HG02759 (cell line): ENCODE data around the gene DNAH1.

Experiments used
- ATAC-seq: cut with Tn5 transposase; IDR thresholded peaks from one replicate; pipeline ENCODE4 v1.9.1; 2021; ENCODE audit warnings: mild to moderate bottlenecking, moderate library complexity; ENCODE audit not compliant: unreplicated experiment

Gene DNAH1

GRCh38 chr3:52443268-52443610 is 127.1 kb downstream of the DNAH1 start:
- ATAC-seq: no peak

DNA sequence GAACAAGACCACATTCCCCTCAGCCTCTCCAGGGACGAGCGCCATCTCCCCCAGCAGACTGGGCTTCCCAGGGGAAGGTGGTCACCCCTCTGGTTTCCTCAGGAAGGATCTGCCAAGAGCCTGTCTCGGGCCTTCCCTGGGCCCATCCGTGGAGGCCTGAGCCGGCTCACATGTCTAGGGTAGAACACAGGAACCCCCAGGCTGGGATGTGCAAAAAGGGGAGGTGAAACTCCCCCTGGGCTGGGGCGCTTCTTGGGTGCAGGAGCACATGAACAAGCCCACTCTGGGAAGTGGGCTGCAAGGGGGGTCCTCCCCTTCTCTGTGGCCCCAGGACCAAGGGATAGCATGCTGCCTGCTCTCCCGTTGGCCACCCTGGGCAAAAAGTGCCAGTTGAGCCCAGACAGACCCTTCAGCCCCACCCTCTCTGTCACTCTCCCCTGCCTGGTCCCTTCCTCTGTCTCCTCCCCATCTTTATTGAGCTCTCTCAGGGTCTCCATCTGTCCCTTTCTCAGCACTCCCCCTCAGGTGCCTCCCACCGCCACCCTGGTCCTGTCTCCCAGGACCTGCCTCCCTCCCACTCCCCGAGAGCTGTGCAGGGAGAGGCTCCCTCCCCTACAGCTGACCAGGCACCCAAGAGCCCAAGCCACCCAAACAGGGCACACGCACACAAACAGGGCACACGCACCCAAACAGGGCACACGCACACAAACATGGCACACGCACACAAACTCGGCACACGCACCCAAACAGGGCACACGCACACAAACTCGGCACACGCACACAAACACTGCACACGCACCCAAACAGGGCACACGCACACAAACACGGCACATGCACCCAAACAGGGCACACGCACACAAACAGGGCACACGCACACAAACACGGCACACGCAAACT is 127.9 kb downstream of the DNAH1 start:
- no peak for ATAC-seq

DNA sequence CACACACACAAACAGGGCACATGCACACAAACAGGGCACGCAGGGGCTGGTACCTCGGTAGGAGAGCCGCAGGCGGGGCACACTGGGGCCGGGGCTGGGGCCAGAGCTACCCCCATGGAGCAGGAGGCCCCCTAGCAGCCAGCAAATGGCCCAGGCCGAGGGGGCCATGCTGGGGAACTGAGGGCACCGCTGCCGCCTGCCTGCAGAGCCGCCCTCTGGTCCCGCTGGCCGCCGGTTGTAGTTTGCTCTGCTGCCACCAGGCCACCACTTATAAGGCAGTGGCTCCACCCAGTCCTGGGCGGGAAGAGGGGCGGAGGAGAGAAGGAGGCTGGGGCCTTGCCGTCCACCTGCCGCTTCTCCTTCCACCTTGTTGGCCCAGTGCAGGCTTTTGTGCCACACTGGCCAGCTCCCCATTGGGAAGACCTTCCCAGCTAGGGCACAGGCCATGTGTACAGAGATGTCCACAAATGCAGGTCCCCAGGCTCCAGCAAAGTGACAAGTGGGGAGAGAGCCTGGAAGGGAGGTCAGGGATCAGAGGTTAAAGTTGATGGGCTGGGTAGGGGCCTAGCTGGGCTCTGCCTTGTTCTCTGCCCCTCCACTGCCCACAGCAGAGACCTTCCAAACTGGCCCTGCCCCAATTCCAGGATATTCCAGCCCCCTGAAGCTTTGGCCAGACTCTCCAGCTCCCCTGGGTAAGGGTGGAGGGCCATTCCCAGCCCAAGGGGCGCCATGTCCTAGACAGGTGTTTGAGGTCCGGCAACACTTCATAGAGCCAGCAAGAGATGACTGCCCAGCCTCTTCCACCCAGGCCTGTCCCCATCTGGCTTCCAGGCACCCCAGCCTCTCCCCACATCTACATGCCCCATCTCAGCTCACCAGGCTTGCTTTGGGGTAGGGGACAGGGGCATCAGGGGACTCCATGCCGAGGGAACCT is 129.0 kb downstream of the DNAH1 start, which contains the start of gene SEMA3G:
Gene SEMA3G (minus strand): TSS at position 244 of the 934 bp plus-strand sequence. CDS start 76 bp downstream, at position 168.
- ATAC-seq: peak; percentile 83

DNA sequence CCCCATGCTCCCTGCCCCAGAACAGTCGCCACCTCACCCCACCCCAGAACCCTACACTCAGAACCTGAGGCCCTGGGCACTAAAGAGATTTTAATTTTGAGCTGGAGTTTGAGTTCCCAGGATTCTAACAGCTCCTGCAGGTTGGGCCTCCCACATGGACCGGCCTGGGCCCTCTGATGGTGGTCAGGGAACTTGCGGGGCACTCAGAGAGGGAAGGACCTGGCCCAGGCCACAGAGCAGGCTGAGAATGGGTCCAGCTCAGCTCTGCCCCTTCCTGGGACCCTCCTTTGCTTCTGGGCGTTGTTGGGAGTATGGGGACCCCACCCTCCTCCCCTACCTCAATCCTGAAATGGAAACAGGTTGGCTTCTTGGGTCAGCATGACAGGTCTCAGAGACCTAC is 129.9 kb downstream of the DNAH1 start:
- no peak for ATAC-seq

GRCh38 chr3:52446631-52447511 is 130.8 kb downstream of the DNAH1 start:
- ATAC-seq: peak; percentile 50

- ATAC-seq: no peak
These were observed 131.6 kb downstream of the DNAH1 start for GRCh38 chr3:52447512-52448355.
